Ishikawa (cell line): ENCODE data around the gene SPSB3.

ENCODE experiments used
- CEBPB ChIP-seq: IDR thresholded peaks from 2 replicates; pipeline ENCODE4 v1.6.1; 2012
- CREB1 ChIP-seq: IDR thresholded peaks from 2 replicates; pipeline ENCODE4 v1.6.1; 2012; ENCODE audit warnings: low read depth
- EGR1 ChIP-seq: IDR thresholded peaks from 2 replicates; pipeline ENCODE4 v1.6.1; 2012
- EP300 ChIP-seq: IDR thresholded peaks from 2 replicates; pipeline ENCODE4 v1.6.1; 2012; ENCODE audit warnings: borderline replicate concordance
- FOXM1 ChIP-seq: IDR thresholded peaks from 2 replicates; pipeline ENCODE4 v1.6.1; 2012; ENCODE audit warnings: low read depth, borderline replicate concordance
- MAX ChIP-seq: IDR thresholded peaks from 2 replicates; pipeline ENCODE4 v1.6.1; 2012
- NFIC ChIP-seq: IDR thresholded peaks from 2 replicates; pipeline ENCODE4 v1.6.1; 2012
- RAD21 ChIP-seq: IDR thresholded peaks from 2 replicates; pipeline ENCODE4 v1.6.1; 2012; ENCODE audit warnings: low read depth
- REST ChIP-seq: IDR thresholded peaks from 2 replicates; pipeline ENCODE4 v1.6.1; 2012; ENCODE audit warnings: low read depth, mild to moderate bottlenecking
- TAF1 ChIP-seq: IDR thresholded peaks from 2 replicates; pipeline ENCODE4 v1.6.1; 2012; ENCODE audit warnings: low read depth, mild to moderate bottlenecking
- TCF12 ChIP-seq: IDR thresholded peaks from 2 replicates; pipeline ENCODE4 v1.6.1; 2012; ENCODE audit warnings: low read depth
- TEAD4 ChIP-seq: IDR thresholded peaks from 2 replicates; pipeline ENCODE4 v1.6.1; 2012
- USF1 ChIP-seq: IDR thresholded peaks from 2 replicates; pipeline ENCODE4 v1.6.1; 2012
- YY1 ChIP-seq: IDR thresholded peaks from 2 replicates; pipeline ENCODE4 v1.6.1; 2012; ENCODE audit warnings: low read depth
- ZBTB7A ChIP-seq: IDR thresholded peaks from 2 replicates; pipeline ENCODE4 v1.6.1; 2012; ENCODE audit warnings: low read depth

The SPSB3 gene

GRCh38 chr16:1826691-1827573 is 44.6 kb upstream of the SPSB3 start, which contains the start of the genes FAHD1 and HAGH:
FAHD1 (plus strand) TSS chr16:1827206; CDS start chr16:1827239, 33 bp downstream.
HAGH (minus strand) TSS chr16:1826825; CDS start chr16:1826787, 38 bp downstream.
- TF ChIP-seq USF1 (peak; percentile 100), TAF1 (peak; percentile 77; the same call in 1 of the 2 replicates), TEAD4 (peak; percentile 8; the same call in 1 of the 2 replicates), ZBTB7A (no peak), TCF12 (peak; percentile 76), EGR1 (peak; percentile 74), YY1 (peak; percentile 97), EP300 (peak; percentile 46; the same call in 1 of the 2 replicates), MAX (peak; percentile 91), RAD21 (no peak)

- TF ChIP-seq YY1 (no peak; the same call in 1 of the 2 replicates), REST (no peak), MAX (no peak; the same call in 1 of the 2 replicates), EGR1 (no peak)
Measured at GRCh38 chr16:1825864-1826690, 43.7 kb upstream of the SPSB3 start.

DNA sequence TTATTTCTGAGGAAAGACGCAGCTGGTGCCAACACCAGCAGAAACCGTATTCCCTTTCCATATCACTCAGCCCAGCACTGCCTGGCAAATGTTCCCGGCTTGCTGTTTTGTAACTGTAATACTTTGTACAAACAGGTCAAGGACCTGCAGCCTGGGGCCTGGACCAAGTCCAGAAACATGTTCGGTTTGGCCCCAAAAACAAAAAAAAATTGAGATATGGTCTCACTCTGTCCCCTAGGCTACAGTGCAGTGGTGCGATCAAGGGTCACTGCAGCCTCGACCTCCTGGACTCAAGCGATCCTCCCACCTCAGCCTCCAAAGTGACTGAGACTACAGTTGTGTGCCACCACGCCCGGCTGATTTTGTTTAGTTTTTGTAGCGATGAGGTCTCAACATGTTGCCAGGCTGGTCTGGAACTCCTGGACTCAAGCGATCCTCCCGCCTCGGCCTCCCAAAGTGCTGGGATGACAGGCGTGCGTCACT is 43.1 kb upstream of the SPSB3 start:
- TF ChIP-seq EP300 (no peak), TEAD4 (no peak), FOXM1 (no peak), NFIC (no peak), REST (no peak), TCF12 (no peak), ZBTB7A (no peak), USF1 (no peak), TAF1 (no peak), CREB1 (no peak), EGR1 (no peak), RAD21 (no peak), CEBPB (no peak), YY1 (no peak), MAX (no peak)

DNA sequence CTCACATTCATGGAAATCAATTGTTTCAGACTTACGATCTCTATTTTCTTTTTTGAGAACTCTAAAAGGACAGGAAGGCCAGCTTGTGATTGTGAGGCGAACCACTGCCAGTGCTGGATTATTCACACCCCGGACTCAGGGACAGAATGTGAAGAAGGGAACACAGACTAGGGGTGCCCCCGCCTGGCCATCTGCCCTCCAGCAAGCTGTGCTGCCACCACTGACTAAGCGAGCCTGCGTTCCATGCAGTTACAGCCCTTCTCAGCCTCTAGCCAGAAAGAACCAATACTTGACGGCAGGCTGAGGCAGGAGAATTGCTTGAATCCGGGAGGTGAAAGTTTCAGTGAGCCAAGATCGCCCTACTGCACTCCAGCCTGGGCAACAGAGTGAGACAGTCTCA is 41.5 kb upstream of the SPSB3 start:
- TF ChIP-seq RAD21 (peak; percentile 17; the same call in 1 of the 2 replicates), ZBTB7A (no peak)

DNA sequence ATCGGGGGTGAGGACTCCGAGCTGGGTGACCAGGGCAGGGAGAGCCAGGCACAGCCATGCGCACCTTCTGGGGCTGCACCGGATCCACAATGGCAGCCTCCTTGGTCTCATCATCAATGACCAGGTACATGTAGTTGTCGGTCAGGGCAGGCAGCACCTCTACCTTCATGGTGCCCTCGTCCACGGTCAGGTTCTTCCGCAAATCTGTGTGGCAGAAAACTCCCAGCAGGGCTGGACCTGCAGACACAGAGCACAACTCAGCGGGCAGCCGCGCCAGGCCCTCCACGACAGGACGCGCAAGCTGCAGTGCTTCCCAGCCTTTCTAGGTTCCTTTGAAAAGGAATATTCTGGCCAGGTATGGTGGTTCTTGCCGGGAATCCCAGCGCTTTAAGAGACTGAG is 40.4 kb upstream of the SPSB3 start:
- TF ChIP-seq RAD21 (no peak), REST (no peak), MAX (no peak), FOXM1 (no peak), TEAD4 (no peak), EGR1 (no peak), TAF1 (no peak), CREB1 (no peak), USF1 (no peak), CEBPB (no peak), EP300 (no peak), ZBTB7A (no peak), YY1 (no peak), TCF12 (no peak), NFIC (no peak)
